Epithelial cell of proximal tubule (primary cell): Measurements from ENCODE around the gene COA1. TPM values are rescaled to one million over a fixed set of nuclear protein-coding genes. Genes with fewer than 3 reads are reported as not detected.

Experiments used
- DNase-seq: peaks from one replicate; pipeline ENCODE4 v3.0.0-alpha.2; 2011; ENCODE audit warnings: low read depth
- H3K4me3 ChIP-seq: 2 replicates; pipeline ENCODE4 v1.5.1; 2011; ENCODE audit warnings: low read depth, mild to moderate bottlenecking, low read length
- total RNA-seq: library from RNA; depleted of rRNA; stranded (reverse); fragments of >200 nt; gene quantifications from 2 replicates; pipeline ENCODE4 v1.2.3, GENCODE V29; 2015
- TF ChIP-seq, protein P1 (sequence below): conservative IDR thresholded peaks from 2 replicates; pipeline ENCODE4 v1.5.1; 2012; ENCODE audit warnings: low read depth, mild to moderate bottlenecking, low read length

COA1 gene
- total RNA-seq, 1 donor from 2014 or later, result 54.0 TPM

DNA sequence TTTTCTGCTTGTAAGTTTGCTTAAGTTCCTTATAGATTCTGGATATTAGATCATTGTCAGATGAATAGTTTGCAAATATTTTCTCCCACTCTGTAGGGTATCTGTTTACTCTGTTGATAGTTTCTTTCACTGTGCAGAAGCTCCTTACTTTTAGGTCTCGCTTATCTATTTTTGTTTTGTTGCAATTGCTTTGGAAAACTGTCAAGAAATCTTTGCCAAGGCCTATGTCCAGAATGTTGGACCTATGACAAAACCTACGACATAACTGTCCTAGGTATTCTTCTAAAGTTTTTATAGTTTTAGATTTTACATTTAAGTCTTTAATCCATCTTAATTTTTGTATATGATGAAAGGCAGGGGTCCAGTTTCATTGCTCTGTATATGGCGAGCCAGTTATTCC is 27.4 kb downstream of the COA1 start:
- TF ChIP-seq, protein P1, sequence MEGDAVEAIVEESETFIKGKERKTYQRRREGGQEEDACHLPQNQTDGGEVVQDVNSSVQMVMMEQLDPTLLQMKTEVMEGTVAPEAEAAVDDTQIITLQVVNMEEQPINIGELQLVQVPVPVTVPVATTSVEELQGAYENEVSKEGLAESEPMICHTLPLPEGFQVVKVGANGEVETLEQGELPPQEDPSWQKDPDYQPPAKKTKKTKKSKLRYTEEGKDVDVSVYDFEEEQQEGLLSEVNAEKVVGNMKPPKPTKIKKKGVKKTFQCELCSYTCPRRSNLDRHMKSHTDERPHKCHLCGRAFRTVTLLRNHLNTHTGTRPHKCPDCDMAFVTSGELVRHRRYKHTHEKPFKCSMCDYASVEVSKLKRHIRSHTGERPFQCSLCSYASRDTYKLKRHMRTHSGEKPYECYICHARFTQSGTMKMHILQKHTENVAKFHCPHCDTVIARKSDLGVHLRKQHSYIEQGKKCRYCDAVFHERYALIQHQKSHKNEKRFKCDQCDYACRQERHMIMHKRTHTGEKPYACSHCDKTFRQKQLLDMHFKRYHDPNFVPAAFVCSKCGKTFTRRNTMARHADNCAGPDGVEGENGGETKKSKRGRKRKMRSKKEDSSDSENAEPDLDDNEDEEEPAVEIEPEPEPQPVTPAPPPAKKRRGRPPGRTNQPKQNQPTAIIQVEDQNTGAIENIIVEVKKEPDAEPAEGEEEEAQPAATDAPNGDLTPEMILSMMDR, result no peak
- DNase-seq, result no peak
- no peak overlapping the region for H3K4me3 ChIP-seq

DNA sequence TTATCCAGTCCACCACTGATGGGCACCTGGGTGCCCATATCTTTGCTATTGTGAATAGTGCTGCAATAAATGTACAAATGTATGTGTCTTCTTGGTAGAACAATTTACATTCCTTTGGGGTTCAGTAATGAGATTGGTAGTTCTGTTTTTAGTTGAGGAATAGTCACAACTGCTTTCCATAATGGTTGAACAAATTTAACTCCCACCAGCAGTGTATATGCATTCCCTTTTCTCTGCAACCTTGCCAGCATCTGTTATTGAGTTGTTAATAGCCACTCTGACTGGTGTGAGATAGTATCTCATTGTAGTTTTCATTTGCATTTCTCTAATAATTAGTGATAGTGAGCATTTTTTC is 27.8 kb downstream of the COA1 start:
- H3K4me3 ChIP-seq, result no peak overlapping the region
- DNase-seq, result no peak
- TF ChIP-seq, protein P1, result no peak

DNA sequence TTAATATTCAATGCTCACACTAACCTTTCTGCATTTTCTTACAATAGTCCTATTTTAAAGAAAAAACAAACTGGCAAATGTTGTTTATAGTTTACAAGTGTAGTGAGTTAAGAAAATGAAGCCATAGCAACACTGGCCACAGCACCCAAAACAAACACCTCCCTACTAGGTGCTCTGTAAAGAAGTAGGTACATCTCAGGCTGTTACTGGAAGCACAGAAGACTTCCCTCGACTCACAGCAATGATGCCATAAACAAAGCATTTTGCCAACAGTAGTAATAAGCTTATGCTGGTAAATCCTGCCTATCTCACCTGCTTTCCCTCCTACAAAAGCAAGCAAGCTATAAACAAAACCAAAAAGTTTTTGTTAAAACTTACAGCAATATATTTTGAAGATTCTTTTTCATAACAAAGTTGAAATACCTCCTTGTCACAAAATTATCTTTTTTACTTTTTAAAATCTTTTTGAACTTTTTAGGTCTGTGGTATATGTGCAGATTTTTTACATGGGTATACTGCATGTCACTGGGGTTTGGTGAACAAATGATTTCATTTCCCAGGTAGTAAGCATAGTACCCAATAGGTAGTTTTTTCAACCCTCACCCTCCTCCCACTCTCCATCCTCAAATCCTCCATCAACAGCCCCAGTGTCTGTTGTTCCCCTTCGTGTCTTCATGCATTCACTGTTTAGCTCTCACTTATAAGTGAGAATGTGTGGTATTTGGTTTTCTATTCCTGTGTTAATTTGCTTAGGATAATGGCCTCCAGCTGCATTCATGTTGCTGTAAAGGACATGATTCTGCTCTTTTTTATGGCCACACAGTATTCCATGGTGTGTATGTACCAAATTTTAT is 28.4 kb downstream of the COA1 start:
- H3K4me3 ChIP-seq, result no peak overlapping the region
- no peak for DNase-seq
- TF ChIP-seq, protein P1, result no peak

DNA sequence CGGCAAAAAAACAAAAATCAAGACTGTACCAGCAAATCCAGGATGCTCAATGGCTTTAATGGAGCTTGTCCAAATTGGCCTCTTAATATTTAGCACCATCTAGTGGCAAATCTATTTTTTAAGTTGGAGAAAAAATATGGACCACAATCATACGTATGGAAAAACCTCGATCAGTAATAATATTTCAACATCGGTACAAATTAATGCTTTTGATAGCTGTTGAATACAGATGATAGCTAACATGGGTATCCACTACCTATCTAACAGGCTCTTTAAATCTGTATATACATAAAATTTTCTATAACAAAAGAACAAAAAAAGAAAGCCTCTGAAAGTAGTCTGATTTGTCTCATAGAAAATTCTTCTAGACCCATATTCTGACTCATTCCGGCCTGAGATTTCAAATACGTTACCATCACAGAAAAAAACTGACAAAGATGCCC is 29.2 kb downstream of the COA1 start:
- H3K4me3 ChIP-seq, result no peak overlapping the region
- DNase-seq, result no peak
- TF ChIP-seq, protein P1, result peak; percentile 70

DNA sequence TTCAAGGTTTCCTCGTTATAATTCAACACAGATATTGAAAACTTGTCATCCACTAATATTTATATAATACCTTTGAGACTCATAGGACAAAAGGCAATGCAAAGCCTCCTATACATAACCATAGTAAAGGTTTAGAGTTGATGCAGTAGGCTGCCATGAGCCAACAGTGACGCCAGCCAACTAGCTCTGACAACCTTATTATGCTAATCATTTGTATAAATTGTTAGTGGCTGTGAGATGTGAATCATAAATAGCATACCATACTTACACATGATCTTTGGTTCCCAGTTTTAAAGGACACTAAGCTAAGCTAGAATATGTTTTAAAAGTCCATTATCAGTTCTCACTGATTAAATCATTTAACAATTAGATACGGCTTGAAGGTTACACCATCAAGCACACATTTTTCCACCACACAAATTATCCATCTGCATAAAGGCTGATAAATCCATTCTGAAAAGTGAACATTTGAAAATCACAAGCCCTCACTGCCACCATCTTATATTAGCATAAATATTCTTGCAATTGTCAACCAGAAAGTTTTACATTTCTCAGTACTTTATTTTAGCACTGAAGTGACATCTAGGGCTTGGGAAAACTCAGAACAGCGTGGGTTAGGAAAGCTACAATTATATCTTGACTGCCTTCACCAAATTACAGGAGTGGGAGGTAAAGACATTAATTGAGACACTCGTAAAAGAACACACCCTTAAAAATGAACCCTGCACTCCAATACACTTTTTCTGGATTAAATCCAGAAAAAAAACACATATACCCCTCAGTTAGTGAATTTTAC is 30.7 kb downstream of the COA1 start:
- TF ChIP-seq, protein P1, result no peak
- DNase-seq, result no peak
- H3K4me3 ChIP-seq, result no peak overlapping the region

DNA sequence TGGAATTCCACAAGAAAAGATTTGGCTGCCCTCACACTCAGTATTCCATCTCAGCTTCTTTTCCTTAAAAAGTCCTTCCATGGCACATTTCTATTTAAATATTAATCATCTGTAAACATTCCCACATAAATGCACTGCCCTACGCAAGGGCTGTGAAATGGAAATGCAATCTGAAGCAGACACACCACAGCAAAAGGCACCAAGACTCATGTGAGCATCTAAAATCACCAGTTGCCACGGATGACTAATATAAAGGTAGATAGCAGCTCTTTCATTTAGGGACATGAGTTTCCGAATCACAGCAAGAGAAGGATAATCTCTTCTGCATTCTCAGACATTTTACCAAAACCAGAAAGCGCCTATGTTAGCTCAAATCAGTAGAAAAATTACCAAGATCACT is 31.6 kb downstream of the COA1 start:
- TF ChIP-seq, protein P1, result no peak
- DNase-seq, result no peak
- no peak overlapping the region for H3K4me3 ChIP-seq
